Activated B cell treated with CpG ODN at 0.5 μM for 24 hours (primary cell): Measurements from ENCODE around the gene DEPP1. TPM values are rescaled to one million over a fixed set of nuclear protein-coding genes. Genes with fewer than 3 reads are reported as not detected.

Experiments used
- ATAC-seq: fragments of 200-7000 bp; cut with Tn5 transposase; one replicate; pipeline ENCODE4 v1.10.0; 2021; ENCODE audit warnings: low read depth, mild to moderate bottlenecking, moderate library complexity
- CTCF ChIA-PET: fragments of 350-600 bp; sonication (Branson Sonifier 250); formaldehyde crosslinking; loops from one replicate; lab custom pipeline; 2021; ENCODE audit warnings: antibody characterized with exemption; lab: Charles Lee
- POLR2A ChIA-PET: fragments of 350-600 bp; sonication (Branson Sonifier 250); formaldehyde crosslinking; loops from one replicate; lab custom pipeline; 2021; ENCODE audit warnings: antibody characterized with exemption; lab: Charles Lee
- DNase-seq: peaks from one replicate; pipeline ENCODE4 v3.0.0; 2022
- H3K27ac Mint-ChIP-seq: one replicate; pipeline ENCODE4 v1.8.0; 2020; ENCODE audit warnings: mixed read lengths
- H3K27me3 Mint-ChIP-seq: one replicate; pipeline ENCODE4 v1.8.0; 2021; ENCODE audit warnings: mixed read lengths
- H3K36me3 Mint-ChIP-seq: one replicate; pipeline ENCODE4 v1.8.0; 2021; ENCODE audit warnings: low read depth, mixed read lengths
- H3K4me1 Mint-ChIP-seq: one replicate; pipeline ENCODE4 v1.8.0; 2021; ENCODE audit warnings: mixed read lengths
- H3K4me3 Mint-ChIP-seq: one replicate; pipeline ENCODE4 v1.8.0; 2020; ENCODE audit warnings: mild to moderate bottlenecking, mixed read lengths
- H3K9me3 Mint-ChIP-seq: one replicate; pipeline ENCODE4 v1.8.0; 2020; ENCODE audit warnings: mixed read lengths
- intact Hi-C: fragments of 100-400 bp; cut with micrococcal nuclease; formaldehyde crosslinking; loops from one replicate; pipeline ENCODE4 v1.15.1; 2024
- total RNA-seq: library from RNA; stranded (reverse); gene quantifications from 2 replicates; pipeline ENCODE4 v1.2.3, GENCODE V29; 2022
- TF ChIP-seq, protein P1 (sequence below): fragments of 200-600 bp; IDR thresholded peaks from one replicate; pipeline ENCODE4 v1.8.0; 2022; ENCODE audit warnings: antibody characterized with exemption, mild to moderate bottlenecking

Gene DEPP1
- total RNA-seq, 1 donor from 2014 or later: 0.11 TPM

DNA sequence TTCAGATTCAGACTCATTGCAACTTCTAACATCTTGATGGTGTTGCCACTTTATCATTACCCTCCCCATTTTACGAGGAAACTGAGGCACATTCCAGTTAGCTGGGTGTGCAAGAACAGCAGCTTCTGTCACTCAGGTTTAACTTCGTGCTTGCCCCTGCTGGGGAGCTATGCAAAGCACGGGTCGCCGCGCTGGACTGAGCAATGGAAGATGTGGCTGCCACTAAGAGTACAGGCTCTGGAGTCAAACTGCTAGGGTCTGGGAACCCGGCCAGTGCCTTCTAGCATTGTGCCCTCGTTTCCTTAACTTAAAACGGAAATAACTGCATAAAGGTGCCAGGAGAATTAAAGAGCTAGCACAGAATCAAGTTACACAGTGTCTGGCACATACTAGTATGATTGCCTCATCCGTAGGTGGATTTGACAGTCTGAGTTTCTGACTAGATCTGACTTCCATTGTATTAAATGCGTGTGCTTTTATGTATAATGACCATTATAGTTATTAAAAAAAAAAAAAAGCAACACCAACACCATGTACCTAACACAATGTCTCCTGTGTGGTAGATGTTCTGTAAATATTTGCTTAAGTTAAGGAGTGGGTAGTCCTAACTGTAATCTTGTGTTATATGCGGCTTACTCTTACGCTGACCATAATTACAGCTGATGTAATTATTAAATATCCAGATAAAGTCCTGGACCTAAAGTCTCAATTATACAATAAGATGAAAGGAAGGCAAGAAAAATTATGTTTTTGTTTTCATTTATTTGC lies 23.0 kb upstream of the DEPP1 start:
- POLR2A ChIA-PET: interaction anchor here (0.5 to 2.0 kb wide), 5 partner anchors 28 to 1584 kb away, joined by 3 to 8 read pairs (median 7); no protein-coding TSS in a partner anchor
- peaks cover 7% of the 10 kb centered on the region for H3K9me3 Mint-ChIP-seq
- H3K27ac Mint-ChIP-seq: peak overlapping the region; percentile 93
- DNase-seq: peak; percentile 27
- TF ChIP-seq, protein P1, sequence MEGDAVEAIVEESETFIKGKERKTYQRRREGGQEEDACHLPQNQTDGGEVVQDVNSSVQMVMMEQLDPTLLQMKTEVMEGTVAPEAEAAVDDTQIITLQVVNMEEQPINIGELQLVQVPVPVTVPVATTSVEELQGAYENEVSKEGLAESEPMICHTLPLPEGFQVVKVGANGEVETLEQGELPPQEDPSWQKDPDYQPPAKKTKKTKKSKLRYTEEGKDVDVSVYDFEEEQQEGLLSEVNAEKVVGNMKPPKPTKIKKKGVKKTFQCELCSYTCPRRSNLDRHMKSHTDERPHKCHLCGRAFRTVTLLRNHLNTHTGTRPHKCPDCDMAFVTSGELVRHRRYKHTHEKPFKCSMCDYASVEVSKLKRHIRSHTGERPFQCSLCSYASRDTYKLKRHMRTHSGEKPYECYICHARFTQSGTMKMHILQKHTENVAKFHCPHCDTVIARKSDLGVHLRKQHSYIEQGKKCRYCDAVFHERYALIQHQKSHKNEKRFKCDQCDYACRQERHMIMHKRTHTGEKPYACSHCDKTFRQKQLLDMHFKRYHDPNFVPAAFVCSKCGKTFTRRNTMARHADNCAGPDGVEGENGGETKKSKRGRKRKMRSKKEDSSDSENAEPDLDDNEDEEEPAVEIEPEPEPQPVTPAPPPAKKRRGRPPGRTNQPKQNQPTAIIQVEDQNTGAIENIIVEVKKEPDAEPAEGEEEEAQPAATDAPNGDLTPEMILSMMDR: no peak
- peaks cover 34% of the 10 kb centered on the region for H3K36me3 Mint-ChIP-seq
- intact Hi-C loops: loop anchor here (2.0 to 5.0 kb wide), 7 partner anchors 27 to 1353 kb away; partner anchors contain the start of genes ALOX5, NCOA4, ZFAND4 and ZNF32
- ATAC-seq: peak; percentile 62
- H3K27me3 Mint-ChIP-seq: no peaks in the 10 kb centered on the region
- H3K4me1 Mint-ChIP-seq: peaks cover 25% of the 10 kb centered on the region
- CTCF ChIA-PET: interaction anchor here (1.2 to 1.5 kb wide), 2 partner anchors 28 to 69 kb away, joined by 3 to 4 read pairs; no protein-coding TSS in a partner anchor
- peak overlapping the region; percentile 87 for H3K4me3 Mint-ChIP-seq

DNA sequence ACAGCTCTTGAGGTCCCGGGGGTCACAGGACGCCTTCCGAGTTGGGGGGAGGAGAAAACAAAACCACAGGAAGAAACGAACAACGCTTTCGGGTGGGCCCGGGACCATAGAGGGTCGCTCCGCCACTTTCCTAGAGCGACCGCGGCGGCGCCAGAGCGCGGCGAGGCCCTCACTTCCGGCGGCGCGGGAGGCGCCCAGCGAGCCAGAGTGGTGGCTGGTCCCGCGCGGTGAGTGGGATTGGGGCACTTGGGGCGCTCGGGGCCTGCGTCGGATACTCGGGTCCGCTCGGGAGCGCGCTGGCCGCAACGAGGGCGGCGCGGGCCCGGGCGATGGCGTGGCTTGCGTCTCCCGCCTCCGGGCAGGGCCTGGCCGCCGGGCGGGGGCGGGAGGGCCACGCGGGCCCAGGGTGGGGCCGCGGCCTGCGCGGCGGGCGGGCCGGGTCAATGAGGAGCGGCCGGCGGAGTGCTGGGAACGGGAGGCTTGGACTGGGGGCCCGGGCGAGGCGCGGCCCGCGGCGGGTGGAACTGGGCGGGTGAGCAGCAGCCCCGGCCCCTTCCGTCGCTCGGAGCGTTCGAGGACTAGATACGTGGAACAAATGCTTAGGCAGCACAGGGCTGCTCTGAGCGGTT lies 22.3 kb upstream of the DEPP1 start, which contains the start of gene ZNF22:
Gene ZNF22, plus strand, starts transcription at position 172 of the 629 bp plus-strand sequence. CDS start 2,446 bp downstream, outside the sequence.
- peak; percentile 76 for DNase-seq
- Mint-ChIP-seq H3K4me3 (peak within 1 kb of the TSS; percentile 90), H3K27me3 (no peaks in the 10 kb centered on the region), H3K9me3 (peaks cover 7% of the 10 kb centered on the region), H3K36me3 (peaks cover 34% of the 10 kb centered on the region), H3K4me1 (peaks cover 25% of the 10 kb centered on the region), H3K27ac (peak within 1 kb of the TSS; percentile 93)
- peak; percentile 82 for ATAC-seq
- intact Hi-C loops: loop anchor here (1.0 to 5.0 kb wide), 8 partner anchors 26 to 1352 kb away; partner anchors contain the start of genes ALOX5, NCOA4, RASSF4 and ZFAND4
- ChIA-PET CTCF (interaction anchor here (1.2 to 2.2 kb wide), 3 partner anchors 27 to 68 kb away, joined by 3 to 10 read pairs (median 4); no protein-coding TSS in a partner anchor), POLR2A (interaction anchor here (0.7 to 2.0 kb wide), 4 partner anchors 28 to 68 kb away, joined by 3 to 7 read pairs (median 5); no protein-coding TSS in a partner anchor)
- TF ChIP-seq, protein P1: no peak

DNA sequence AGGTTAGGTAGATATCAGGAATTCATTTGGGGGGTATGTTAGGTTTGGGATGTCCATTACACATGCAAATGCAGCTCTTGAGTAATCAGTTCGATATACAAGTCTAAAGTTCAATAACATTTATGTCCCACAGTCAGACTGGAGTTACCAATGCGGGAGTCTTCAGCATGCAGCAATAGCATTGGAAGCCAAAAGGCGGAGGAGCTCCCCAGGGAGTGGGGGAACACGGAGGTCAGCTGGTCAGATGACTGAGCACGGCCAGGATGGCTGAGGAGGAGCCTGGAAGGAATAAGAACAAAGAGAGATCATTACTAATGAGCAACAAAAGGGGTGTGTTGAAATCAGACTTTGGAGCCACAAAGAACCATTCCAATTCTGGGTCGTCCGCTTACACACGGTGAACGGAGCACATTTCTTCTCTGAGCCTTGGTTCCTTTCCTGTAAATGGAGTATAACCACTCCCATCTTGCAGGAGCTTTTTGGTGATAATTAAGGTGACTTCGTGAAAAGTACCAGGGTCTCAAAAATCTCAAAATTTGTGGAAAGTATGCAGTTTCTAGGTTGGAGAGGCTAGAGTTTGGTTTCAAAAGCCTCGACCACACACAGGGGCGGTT lies 21.6 kb upstream of the DEPP1 start:
- ChIA-PET POLR2A (interaction anchor here (1.7 to 2.0 kb wide), 2 partner anchors 27 to 37 kb away, joined by 7 read pairs; no protein-coding TSS in a partner anchor), CTCF (interaction anchor here (1.5 to 2.2 kb wide), 2 partner anchors 27 to 67 kb away, joined by 4 to 10 read pairs; no protein-coding TSS in a partner anchor)
- TF ChIP-seq, protein P1: no peak
- no peaks in the 10 kb centered on the region for H3K27me3 Mint-ChIP-seq
- H3K4me1 Mint-ChIP-seq: peaks cover 25% of the 10 kb centered on the region
- H3K27ac Mint-ChIP-seq: peak overlapping the region; percentile 93
- DNase-seq (no peak), ATAC-seq (peak; percentile 3)
- H3K36me3 Mint-ChIP-seq: peaks cover 30% of the 10 kb centered on the region
- intact Hi-C loops: loop anchor here (1.0 to 5.0 kb wide), 8 partner anchors 25 to 1351 kb away; partner anchors contain the start of genes ALOX5, NCOA4, RASSF4 and ZFAND4
- H3K4me3 Mint-ChIP-seq: peak overlapping the region; percentile 90
- H3K9me3 Mint-ChIP-seq: peaks cover 7% of the 10 kb centered on the region

DNA sequence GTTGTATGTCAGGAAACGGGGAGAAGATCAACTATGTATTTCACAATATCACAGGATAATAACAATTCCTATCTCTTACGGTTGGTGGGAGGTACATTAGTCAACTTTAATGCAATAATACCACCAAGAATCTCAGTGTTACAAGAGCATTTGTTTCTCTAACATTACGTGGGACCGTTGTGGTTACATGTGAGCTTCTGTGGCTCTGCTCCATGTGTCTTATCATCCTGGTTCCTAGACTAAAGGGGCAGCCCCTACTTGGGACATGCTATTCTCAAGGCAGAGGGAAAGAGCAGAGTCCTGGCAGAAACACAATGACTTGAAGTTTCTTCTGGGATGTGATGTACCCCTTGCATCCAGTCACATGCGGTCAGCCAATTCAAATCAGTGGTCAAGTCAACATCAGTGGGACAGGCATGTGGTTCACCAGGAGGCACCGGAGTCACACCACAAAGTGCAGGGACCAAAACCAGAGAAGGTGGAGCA lies 19.6 kb upstream of the DEPP1 start:
- peaks cover 25% of the 10 kb centered on the region for H3K4me1 Mint-ChIP-seq
- H3K36me3 Mint-ChIP-seq: peaks cover 9% of the 10 kb centered on the region
- no peak for ATAC-seq
- ChIA-PET POLR2A (no interaction called here), CTCF (no interaction called here)
- no peak overlapping the region for H3K4me3 Mint-ChIP-seq
- H3K27ac Mint-ChIP-seq: no peak overlapping the region
- TF ChIP-seq, protein P1: no peak
- H3K27me3 Mint-ChIP-seq: no peaks in the 10 kb centered on the region
- DNase-seq: no peak
- intact Hi-C loops: no loop called here
- peaks cover 3% of the 10 kb centered on the region for H3K9me3 Mint-ChIP-seq
